Osteocyte (in vitro differentiated cells): Measurements from ENCODE around the gene RIMS4. TPM values are rescaled to one million over a fixed set of nuclear protein-coding genes. Genes with fewer than 3 reads are reported as not detected.

Source experiments
- DNase-seq: peaks from one replicate; pipeline ENCODE4 v3.0.0; 2021; ENCODE audit warnings: mixed read lengths; ENCODE audit not compliant: unreplicated experiment; ENCODE audit errors: extremely low spot score
- H3K27ac Mint-ChIP-seq: one replicate; pipeline ENCODE4 v1.8.0; 2021; ENCODE audit warnings: mild to moderate bottlenecking, mixed read lengths; ENCODE audit not compliant: unreplicated experiment
- H3K27me3 Mint-ChIP-seq: one replicate; pipeline ENCODE4 v1.8.0; 2021; ENCODE audit warnings: mixed read lengths; ENCODE audit not compliant: unreplicated experiment
- H3K36me3 Mint-ChIP-seq: one replicate; pipeline ENCODE4 v1.8.0; 2021; ENCODE audit warnings: mixed read lengths; ENCODE audit not compliant: unreplicated experiment
- H3K4me1 Mint-ChIP-seq: one replicate; pipeline ENCODE4 v1.8.0; 2021; ENCODE audit warnings: mixed read lengths; ENCODE audit not compliant: unreplicated experiment
- H3K4me3 Mint-ChIP-seq: one replicate; pipeline ENCODE4 v1.8.0; 2021; ENCODE audit warnings: mild to moderate bottlenecking, moderate library complexity, mixed read lengths; ENCODE audit not compliant: unreplicated experiment
- H3K9me3 Mint-ChIP-seq: one replicate; pipeline ENCODE4 v1.8.0; 2021; ENCODE audit warnings: mixed read lengths; ENCODE audit not compliant: unreplicated experiment
- long read RNA-seq: library from polyadenylated mRNA; unstranded; transcript quantifications from one replicate; pipeline ENCODE4 v2.0.0, GENCODE V29; 2021
- total RNA-seq: library from RNA; stranded (reverse); gene quantifications from 2 replicates; pipeline ENCODE4 v1.2.1, GENCODE V29; 2021
- TF ChIP-seq, protein P1 (sequence below): fragments of 200-600 bp; sonication (generic); IDR thresholded peaks from 2 replicates; pipeline ENCODE4 v1.5.0; 2021; ENCODE audit warnings: antibody characterized with exemption, mild to moderate bottlenecking, moderate library complexity

RIMS4 gene
- 0.73 and 0.75 TPM in 2 replicates for total RNA-seq
- long read RNA-seq = 0 reads

GRCh38 chr20:44810391-44811149, at the start of gene RIMS4:
Gene RIMS4, minus strand, starts transcription at chr20:44810546. Its CDS starts 275 bp downstream, at chr20:44810271.
- Mint-ChIP-seq H3K27ac (no peak within 1 kb of the TSS), H3K36me3 (no peaks in the 10 kb centered on the region), H3K27me3 (peaks cover 69% of the 10 kb centered on the region), H3K4me1 (peaks cover 6% of the 10 kb centered on the region), H3K4me3 (peak within 1 kb of the TSS; percentile 65), H3K9me3 (no peaks in the 10 kb centered on the region)
- no peak for DNase-seq
- TF ChIP-seq, protein P1, sequence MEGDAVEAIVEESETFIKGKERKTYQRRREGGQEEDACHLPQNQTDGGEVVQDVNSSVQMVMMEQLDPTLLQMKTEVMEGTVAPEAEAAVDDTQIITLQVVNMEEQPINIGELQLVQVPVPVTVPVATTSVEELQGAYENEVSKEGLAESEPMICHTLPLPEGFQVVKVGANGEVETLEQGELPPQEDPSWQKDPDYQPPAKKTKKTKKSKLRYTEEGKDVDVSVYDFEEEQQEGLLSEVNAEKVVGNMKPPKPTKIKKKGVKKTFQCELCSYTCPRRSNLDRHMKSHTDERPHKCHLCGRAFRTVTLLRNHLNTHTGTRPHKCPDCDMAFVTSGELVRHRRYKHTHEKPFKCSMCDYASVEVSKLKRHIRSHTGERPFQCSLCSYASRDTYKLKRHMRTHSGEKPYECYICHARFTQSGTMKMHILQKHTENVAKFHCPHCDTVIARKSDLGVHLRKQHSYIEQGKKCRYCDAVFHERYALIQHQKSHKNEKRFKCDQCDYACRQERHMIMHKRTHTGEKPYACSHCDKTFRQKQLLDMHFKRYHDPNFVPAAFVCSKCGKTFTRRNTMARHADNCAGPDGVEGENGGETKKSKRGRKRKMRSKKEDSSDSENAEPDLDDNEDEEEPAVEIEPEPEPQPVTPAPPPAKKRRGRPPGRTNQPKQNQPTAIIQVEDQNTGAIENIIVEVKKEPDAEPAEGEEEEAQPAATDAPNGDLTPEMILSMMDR = no peak

DNA sequence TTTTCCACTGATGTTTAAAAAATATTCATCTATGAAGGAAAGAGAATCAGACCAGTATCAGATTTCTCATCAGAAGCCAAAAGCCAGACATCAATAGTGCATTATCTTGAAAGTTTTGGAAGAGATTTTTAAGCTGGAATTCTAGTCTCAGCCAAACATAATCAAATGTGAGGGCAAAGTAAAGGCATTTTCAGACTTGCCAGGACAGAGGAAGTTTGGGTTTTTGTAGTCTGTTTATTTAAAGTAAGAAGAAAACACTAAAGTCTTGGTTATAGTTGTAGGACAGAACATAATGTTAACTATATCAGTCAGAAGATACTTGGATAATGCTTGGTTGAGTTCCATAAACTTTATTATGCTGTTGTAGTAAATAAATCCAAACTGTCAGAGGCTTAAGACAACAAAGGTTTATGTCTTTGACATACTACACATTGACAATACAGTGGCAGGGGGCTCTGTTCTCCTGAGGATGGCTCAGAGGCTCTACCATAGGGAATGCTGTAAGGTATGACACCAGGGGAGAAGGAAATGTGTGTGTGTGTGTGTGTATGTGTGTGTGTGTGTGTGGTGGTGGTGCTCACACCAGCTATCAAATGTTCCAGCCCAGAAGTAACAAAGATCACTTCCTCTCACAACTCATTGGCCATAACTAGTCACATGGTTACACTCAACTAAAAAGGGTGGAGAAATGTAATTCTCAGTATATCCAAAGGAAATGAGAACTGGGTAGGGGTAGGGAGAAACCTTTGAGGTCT, 48.4 kb upstream of the RIMS4 start:
- peak overlapping the region; percentile 25 for H3K27ac Mint-ChIP-seq
- peak; percentile 2 for DNase-seq
- peaks cover 3% of the 10 kb centered on the region for H3K36me3 Mint-ChIP-seq
- H3K9me3 Mint-ChIP-seq = no peaks in the 10 kb centered on the region
- peaks cover 20% of the 10 kb centered on the region for H3K4me1 Mint-ChIP-seq
- TF ChIP-seq, protein P1 = no peak
- peaks cover 15% of the 10 kb centered on the region for H3K27me3 Mint-ChIP-seq
- H3K4me3 Mint-ChIP-seq = no peak overlapping the region

- no peaks in the 10 kb centered on the region for H3K9me3 Mint-ChIP-seq
- H3K36me3 Mint-ChIP-seq = peaks cover 3% of the 10 kb centered on the region
- no peak overlapping the region for H3K27ac Mint-ChIP-seq
- peaks cover 25% of the 10 kb centered on the region for H3K27me3 Mint-ChIP-seq
- peaks cover 12% of the 10 kb centered on the region for H3K4me1 Mint-ChIP-seq
- DNase-seq = no peak
- H3K4me3 Mint-ChIP-seq = no peak overlapping the region
- TF ChIP-seq, protein P1 = no peak
These were observed 46.6 kb upstream of the RIMS4 start for GRCh38 chr20:44856856-44857448.

DNA sequence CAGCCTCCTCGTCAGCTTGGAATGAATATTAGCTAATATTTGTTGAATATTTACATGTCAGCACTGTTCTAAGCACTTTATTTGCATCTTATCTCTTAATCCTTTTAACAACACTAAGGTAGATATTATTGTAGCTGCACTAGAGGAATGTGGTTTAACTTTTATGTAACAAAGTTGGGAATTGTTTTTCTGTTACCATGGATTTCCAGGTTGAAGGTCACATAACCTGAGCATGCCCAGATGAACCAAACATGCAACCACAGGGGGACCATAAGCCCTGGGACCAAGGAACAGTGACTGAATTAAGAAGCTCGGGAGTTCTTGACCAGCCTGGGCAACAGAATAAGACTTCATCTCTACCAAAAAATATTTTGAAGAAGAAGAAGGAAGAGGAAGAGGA, 46.1 kb upstream of the RIMS4 start:
- H3K4me1 Mint-ChIP-seq = peaks cover 7% of the 10 kb centered on the region
- peaks cover 25% of the 10 kb centered on the region for H3K27me3 Mint-ChIP-seq
- no peak overlapping the region for H3K27ac Mint-ChIP-seq
- H3K9me3 Mint-ChIP-seq = no peaks in the 10 kb centered on the region
- H3K4me3 Mint-ChIP-seq = no peak overlapping the region
- TF ChIP-seq, protein P1 = no peak
- peaks cover 3% of the 10 kb centered on the region for H3K36me3 Mint-ChIP-seq
- DNase-seq = no peak

DNA sequence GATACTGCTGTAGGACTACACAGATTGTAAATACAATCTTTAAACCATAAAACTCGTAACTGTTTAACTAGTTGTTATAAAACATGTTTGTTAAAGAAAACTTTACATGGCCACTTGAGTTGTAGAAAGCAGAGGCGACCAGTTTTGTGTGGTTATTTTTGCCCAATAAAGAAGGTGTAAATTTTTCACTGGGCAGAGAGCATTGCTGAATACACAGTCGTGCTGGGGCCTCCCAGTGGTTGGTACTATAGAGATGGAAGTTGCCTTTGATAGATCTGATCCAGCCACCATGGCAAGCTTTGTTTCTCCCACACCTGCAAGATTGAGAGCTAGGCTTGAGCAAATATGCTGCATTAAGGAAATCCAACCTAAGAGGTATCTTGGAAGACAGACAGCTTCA, 41.2 kb upstream of the RIMS4 start:
- no peak overlapping the region for H3K27ac Mint-ChIP-seq
- H3K27me3 Mint-ChIP-seq = peaks cover 55% of the 10 kb centered on the region
- H3K4me3 Mint-ChIP-seq = no peak overlapping the region
- no peaks in the 10 kb centered on the region for H3K9me3 Mint-ChIP-seq
- no peaks in the 10 kb centered on the region for H3K4me1 Mint-ChIP-seq
- peaks cover 3% of the 10 kb centered on the region for H3K36me3 Mint-ChIP-seq
- TF ChIP-seq, protein P1 = no peak
- peak; percentile 27 for DNase-seq
